NCI-H82 (cell line): ENCODE data around the gene PIK3R1.
"Not testable (repeated sequence)": the region's sequence is repeated elsewhere in the genome, so short reads cannot be mapped to it uniquely, and the experiment has no call there.

Experiments used
- DNase-seq: peaks from one replicate; lab custom pipeline; 2025; lab: John Stamatoyannopoulos, UW

The PIK3R1 gene

DNA sequence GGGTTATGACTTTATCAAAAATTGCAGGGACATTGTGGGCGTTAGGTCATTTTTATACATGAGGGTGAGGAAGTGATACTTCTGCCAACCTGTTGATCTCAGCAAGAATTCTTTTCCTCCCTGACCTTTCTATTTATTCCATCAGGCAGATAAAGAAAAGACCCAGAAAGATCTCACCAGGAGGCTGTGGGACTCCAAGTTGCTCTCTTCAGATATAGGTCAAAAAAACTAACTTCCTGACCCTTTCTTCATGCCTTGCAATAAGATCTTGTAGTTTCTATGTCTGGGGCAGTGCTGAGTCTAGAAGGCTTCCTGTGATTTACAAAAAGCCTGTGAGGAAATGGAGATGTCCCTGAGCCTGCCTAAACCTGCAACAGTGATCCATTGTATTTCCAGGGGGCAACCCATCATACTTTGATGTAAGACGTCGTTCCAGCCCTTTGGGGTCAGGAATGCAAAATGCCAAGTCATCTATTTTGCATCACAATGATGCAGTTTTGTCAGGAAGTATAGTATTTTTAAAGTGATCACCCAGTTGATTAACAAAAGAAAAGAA, 22.0 kb upstream of the PIK3R1 start:
- no peak for DNase-seq

DNA sequence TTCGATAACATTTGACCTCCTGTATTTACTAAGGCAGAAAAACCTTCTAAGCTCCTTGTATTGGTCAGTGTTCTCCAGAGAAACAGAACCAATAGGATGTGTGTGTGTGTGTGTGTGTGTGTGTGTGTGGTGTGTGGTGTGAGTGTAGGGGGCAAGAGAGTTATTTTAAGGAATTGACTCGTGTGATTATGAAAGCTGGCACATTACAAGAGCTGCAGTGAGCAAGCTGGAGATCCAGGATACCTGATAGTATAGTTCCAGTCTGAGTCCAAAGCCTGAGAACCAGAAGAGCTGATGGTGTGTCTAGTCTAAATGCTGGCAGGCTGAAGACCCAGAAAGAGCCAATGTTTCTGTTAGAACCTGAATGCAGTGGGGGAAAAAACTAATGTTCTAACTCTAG, 21.2 kb upstream of the PIK3R1 start:
- no peak for DNase-seq

DNA sequence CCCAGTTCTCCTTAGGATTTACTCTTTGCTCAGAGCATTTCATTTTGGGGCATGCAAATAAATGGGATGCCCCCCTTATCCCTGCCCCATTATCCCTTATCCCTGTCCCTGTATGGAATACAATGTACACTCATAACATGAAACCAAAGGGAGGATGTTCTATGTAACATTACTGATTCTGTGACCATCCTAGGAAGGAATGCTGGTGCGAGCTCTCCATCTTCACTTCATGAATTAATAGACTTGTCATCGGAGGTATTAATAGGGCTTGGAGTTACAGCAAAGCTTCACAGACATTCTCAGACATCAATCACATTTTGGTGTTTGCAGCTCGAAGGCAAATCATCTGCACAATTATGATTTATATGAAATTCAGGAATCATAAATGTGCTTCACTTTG, 20.4 kb upstream of the PIK3R1 start:
- DNase-seq = no peak

DNA sequence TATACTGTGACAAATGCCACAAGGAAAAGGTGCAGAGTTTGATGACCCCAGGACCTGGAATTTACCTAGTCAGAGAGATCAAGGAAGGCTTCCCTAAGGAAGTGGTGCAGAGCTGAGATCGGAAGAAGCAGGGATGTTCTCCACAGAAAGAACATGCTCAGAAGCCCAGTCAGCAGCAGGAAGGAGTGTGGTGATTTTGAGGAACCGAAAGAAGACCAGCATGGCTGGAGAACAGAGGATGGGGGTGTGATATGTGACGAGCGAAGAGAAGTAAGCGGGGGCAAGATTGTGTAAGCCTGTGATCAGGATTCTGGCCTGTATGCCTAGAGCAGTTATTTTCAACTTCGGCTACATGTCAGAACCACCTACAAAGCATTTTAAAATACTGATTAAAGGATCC, 18.7 kb upstream of the PIK3R1 start:
- no peak for DNase-seq

DNA sequence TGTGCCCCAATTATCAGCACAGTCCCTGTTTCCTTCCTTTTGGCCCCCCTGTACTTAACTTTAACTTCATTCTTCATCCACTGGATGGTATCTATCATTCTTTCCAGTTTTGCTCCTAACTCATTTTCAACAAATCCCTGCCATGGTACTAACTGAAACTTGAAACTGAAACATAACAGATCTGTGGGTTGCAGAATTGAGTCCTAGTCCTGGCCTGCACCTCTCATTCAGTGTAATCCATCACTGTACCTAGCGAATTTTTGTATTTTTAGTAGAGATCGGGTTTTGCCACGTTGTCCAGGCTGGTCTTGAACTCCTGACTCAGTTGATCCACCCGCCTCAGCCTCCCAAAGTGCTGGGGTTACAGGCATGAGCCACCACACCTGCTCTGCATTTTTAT, 15.3 kb upstream of the PIK3R1 start:
- no peak for DNase-seq

DNA sequence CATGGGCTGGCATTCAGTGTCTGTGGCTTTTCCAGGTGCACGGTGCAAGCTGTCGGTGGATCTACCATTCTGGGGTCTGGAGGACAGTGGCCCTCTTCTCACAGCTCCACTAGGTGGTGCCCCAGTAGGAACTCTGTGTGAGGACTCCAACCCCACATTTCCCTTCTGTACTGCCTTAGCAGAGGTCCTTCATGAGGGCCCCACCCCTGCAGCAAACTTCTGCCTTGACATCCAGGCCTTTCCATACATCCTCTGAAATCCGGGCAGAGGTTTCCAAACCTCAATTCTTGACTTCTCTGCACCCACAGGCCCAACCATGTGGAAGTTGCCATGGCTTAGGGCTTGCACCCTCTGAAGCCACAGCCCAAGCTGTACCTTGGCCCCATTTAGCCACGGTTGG, 4.9 kb upstream of the PIK3R1 start:
- not testable (repeated sequence) for DNase-seq

DNA sequence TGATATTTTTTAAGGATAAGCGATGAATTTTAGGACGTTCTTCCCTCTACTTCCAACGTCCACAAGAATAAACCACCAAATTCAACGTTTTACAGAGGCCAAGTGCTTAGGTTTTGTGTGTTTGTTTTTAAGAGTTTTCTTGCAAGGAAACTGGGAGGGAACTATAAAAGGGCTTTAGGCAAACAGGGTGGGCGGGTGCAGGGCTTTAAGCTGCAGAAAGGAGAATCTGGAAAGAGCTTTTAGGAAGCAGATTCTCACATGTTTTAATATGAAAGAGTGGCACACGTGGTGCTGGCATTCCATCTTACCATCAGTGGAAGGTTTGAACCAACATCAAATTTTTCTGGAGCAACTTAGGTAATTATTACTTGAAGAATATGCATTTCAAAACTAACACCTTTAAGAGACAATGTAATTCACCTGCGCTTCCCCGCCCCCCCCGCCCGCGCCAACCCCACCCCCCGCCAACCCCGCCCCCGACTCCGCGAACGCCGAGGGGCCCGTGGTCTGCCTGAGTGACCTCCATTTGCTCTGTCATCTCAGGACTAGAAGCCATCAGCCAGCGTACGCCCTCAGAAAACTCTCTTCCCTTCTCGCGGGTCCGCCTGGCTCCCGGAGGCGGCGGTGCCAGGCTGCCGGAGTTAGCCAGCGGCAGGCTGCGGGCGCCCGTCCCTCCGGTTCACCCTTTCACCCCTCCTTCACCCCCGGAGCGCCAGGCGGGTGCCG, 911 bp upstream of the PIK3R1 start:
- DNase-seq = peak; percentile 23

DNA sequence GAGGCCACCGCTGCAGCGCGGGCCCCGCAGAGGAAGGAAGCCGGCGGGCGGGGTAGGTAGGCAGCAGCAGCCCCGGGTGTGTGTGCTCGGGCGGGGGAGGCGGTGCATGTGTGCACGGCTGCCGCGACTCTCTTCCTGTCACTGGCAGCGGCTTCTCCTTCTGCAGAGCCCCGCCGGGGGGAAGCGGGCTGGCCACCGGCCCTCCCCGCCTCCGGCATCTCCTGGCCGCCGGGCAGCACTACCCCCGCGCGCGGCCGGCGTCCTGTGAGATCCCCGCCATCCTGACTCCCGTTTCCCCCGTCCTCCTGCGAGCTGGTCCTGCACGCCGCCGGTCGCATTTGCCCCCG, 315 bp downstream of the PIK3R1 start:
- peak; percentile 80 for DNase-seq

DNA sequence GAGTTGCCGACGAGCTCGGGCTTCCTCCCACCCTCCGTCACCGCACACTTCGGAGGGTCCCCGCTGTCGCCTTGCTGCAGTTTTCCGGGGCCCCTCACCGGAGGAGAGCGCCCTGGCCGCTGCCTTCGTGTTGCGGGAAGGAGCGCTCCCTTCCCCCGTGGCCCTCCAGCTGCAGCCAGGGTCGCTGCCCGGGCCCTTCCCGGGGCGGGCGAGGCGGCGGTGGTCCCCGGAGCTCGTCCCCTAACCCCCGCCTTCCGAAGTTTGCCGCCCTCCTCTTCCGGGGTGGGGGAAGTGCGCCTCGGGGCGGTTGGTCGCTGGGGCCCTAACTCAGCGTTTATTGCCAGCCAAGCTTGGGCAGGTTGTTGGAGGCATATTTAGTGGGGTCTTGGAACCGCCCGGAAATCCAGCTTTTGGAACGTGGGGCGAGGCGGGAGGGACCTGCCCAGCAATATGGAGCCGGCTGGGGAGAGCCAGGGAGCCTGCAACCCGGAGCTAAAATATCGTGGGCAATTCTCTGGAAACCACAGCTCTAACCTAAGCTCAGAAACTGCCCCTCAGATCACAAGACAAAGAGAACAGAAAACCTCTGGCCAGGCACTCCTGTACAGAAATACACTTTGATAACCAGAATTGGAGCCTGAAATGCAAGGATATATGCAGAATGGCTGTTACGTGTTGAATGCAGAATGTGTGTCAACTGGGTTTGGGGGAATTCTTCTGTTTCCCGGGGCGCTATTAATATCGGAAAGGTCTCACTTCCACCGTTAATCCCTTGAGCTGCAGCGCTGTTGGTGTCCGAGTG, 890 bp downstream of the PIK3R1 start:
- peak; percentile 75 for DNase-seq

DNA sequence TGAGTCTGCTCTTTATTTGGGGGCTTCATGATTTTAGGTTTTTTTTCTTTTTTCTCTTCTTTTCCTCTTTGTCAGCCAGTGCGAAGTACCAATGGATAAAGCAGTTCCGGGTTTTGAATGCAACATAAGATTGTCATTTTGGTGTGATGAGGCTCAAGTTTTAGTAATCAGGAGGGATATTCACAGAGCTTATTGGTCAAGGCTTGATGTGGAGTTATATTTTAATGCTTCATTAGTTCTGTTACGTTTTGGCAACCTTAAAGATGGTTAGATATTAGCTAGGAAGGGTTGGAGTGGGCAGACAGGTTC, 1.4 kb downstream of the PIK3R1 start:
- DNase-seq = no peak

DNA sequence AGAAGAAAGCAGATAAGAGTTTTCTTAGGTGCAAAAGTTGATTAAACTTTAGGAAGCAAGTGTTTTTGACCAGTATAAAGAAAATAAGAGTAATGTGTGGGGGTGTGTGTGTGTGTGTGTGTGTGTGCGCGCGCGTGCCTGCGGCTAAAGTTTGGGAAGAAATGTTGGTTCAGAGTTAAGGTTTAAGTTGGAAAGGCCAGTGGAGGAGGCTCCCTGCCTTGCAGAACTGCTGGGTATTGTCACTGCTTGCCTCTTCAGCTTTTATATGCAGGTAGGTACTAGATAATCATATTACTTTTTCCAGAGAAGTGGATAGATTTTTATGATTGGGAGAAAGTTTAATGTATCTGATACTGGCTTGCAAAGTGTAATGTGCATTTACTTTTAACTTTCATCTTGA, 2.0 kb downstream of the PIK3R1 start:
- no peak for DNase-seq

DNA sequence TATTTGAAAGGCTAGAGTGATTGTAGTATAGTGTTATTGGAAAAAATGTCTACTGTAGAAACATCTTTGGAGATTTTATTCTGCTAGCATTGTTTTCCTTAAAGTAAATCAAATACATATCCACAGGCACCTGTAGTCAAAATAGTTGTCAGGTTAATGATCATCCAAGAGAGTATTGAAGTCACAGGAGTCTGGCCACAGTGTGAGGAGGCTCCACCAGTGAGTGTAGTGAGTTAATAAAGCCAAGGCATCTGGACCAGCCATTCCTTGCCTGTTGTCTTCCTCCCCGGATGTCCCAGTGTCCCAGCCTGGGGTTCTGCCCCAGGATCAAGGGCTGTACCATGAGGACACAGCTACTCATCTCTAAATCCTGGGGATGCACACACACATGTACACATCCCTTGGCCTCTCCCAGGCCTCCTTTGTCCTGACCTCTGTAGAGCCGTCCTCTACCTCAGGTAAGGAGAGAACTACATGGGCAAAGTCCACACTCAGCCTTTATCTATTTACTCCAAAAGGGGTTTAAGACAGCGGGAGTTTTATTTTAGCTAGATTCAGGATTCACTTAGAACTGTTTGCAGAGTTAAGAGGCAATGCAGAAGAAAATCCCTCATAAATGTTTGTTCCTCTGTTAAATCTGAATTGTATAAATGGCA, 3.7 kb downstream of the PIK3R1 start:
- DNase-seq = no peak

DNA sequence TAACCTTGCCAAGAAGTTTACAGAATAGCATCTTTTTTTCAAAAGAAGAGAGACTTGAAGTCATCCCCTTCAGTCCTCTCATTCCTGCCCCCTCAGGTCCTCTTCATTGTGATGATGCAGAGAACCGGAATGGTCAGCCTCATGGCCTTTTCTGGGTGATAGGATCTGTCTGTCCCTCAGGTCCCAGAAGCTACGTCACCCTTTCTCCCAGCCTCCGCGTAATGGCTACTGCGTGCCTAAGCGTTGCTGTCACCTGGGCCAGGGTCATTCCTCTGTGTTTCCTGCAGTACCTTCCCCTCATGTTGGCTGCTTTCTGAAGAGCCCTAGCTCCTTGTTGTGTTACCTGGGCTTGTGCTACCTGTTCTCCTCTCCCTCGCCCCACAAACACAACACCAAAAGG, 4.7 kb downstream of the PIK3R1 start:
- no peak for DNase-seq

DNA sequence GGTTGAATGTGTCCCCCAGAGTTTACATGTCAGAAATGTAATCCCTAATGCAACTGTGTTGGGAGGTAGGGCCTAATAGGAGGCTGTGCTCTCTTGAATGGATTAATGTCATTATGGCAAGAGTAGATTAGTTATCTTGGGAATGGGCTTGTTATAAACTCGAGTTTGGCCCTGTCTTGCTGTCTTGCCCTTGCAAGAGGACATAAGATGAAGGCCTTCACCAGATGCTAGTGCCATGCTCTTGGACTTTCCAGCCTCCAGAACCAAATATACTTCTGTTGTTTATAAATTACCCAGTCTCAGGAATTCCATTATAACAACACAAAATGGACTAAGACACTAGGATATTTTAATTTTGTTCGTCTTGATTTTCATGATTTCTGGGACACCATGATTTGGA, 5.4 kb downstream of the PIK3R1 start:
- peak; percentile 14 for DNase-seq

DNA sequence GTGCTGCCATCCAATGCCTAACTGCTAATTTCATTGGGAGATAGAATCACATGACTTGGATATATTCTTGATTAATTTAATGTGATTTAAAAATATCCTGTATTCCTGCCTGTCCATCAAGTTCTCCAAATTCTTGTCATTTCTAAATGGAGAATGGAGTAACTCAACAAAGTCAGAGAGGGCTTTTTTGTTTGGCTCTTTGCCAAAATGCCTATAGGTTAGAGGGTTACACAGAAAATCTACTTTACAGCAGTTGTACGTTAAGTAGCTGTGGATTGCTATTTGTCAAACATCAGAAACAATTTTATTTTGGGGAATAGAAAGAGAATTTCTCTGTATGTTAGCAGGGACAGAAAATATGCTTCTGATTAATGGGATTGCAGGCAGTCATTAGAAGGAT, 5.9 kb downstream of the PIK3R1 start:
- no peak for DNase-seq

DNA sequence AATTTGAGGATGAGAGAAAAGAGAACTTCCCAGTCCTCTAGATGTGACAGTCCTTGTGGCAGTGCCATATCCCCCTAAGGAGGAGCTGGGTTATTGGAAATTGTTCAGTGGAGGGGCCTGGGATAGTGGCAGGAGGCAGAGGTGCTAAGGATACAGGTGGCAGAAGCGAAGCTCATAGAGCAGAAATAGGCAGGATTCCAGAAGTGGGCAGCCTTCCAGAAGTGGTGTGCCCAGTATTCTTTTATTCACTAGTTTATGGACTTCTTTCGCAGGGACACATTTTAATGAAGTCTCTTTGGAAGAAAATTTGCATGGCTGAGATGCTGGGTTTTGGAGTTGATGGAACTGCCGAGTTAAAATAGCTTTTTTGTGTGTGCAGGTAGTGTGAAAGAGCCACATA, 6.8 kb downstream of the PIK3R1 start:
- DNase-seq = no peak

DNA sequence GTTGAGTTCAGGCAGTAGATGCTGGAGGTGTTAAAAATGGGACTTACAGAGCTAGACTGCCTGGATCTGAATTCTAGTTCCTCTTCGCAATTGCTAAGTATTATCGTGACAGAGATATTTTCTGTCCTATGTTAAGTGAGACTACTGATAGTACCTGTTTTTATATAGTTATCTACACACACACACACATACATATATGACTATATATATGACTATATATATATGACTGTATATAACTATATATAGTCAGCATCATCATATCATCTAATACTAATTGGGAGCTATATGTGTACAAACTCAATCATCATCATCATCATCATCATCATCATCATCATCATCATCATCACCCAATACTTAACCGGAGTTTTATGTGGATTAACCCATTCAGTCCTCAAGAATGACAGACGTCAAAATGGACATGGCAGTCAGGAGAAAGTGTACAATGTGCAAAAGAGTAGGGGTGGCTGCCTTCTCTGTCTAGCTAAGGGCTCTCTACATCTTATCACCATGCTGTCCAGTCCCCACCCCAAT, 7.3 kb downstream of the PIK3R1 start:
- DNase-seq = no peak

DNA sequence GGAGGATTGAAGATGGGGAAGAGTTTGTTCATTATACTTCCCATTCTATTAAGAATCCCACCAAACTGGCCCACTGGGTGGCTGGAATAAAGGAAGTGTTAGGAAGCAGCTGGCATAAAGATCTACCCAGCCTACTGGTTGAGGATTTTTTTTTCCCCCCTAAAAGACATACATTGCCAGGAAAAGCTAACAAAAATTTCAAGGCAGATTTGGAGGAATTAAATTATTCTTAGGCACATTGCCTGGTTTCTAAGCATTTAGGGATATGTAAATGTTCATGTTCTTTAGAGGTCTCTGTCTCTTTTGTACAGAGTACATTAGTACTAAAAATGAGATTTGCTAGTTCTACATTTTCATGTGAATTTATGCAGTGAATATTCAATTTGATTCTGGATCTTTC, 8.3 kb downstream of the PIK3R1 start:
- DNase-seq = no peak

DNA sequence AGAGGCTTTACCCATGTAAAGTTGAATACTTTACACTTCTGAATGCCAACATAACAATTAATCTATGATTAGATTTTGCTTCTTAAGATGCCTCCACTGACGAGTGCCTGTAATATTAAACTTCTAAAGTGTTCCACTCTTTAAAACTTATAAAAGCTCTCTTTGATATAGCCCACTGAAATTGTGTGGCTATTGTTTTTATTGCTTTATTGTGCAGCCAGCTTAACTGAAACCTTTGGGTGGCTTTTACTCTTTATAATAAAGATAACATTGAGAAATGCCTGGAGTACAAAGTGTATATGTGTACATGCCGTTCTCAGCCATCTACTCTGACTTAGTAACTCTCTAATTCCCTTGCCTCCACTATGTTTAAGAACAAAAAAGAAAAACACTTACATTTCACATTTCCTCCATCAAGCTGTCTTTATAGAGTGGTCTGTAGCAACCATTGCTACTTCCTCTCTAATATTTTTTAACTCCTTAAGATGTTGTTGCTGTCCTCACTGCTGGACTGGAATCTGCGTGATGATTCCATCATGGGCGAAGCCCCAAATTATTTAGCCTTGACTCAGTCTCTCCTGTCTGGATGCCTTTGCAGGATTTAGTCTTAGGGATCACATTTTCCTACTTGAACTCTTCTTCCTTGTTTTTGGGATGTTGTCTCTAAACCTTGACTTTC, 9.1 kb downstream of the PIK3R1 start:
- no peak for DNase-seq

DNA sequence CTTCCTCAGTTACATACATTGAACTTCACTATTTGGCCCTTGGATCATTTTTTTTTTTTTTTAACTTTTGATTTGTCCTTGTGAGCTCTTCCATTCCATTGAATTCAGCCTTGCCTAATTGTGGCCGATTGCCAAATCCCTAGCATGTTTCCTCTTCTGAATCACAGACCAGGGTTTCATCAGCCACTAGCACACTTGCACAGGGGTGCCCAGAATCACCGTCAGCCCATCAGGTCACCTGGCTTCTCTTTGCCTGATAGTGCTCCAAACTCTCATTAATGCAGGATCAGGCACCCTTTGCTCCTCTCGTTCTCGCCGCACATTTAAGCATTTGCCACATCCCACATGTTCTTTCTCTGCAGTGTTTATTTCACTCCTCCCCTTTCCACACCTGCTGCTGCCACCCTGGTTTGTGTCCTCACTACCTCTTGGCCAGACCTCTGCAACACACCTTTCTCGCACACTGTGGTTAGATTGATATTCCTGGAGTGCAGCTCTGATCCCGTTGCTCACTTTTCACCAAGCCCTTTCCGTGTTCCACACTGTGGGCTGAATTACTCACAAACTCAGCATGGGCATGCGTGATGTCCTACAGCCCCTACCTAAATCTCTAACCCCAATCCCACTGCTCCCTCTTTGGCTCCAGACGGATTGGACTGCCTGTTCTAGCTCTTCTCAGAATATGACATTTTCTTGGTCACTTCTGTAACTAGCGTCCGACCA, 9.8 kb downstream of the PIK3R1 start:
- DNase-seq = no peak

DNA sequence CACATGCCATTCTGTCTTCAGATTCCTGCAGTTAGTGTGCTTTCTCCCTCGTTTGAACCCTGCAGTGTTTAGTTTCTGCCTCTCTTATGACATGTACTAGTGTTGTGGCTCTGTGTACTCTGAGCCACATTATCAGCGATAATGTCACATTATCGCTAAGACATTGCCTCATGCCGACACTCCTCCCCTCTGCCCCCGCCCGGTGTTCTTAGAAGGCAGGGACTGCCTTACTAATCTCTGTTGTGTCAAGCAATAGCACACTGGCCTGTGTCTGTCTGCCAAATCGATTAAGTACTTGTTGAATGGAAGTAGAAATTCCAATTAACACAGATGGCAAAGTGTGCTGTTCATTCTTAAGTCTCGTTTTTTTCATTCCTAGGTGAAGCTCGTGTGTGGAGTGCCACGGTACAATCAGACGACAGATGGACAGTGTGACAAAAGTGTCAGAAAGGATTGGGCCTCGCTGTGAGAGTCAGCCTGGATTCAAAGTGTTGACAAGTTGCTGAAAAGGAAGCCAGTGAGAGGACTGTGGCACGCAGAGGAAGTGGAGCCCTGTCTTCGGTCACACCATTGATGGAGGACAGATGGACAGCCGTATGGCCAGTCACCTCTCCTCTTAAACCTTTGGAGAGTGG, 10.5 kb downstream of the PIK3R1 start:
- DNase-seq = peak; percentile 64
